Activated gamma-delta T cell treated with anti-CD3 and anti-CD28 coated beads, Interleukin-2, amount 50 U/mL, for 16 hours (primary cell): ENCODE results near the gene ADAP1.
"Not testable (repeated sequence)": the region's sequence is repeated elsewhere in the genome, so short reads cannot be mapped to it uniquely, and the experiment has no call there.

Experiments
- DNase-seq: peaks from one replicate; pipeline ENCODE4 v3.0.0-alpha.2; 2020; ENCODE audit warnings: low read depth

The ADAP1 gene, protein sequence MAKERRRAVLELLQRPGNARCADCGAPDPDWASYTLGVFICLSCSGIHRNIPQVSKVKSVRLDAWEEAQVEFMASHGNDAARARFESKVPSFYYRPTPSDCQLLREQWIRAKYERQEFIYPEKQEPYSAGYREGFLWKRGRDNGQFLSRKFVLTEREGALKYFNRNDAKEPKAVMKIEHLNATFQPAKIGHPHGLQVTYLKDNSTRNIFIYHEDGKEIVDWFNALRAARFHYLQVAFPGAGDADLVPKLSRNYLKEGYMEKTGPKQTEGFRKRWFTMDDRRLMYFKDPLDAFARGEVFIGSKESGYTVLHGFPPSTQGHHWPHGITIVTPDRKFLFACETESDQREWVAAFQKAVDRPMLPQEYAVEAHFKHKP

DNA sequence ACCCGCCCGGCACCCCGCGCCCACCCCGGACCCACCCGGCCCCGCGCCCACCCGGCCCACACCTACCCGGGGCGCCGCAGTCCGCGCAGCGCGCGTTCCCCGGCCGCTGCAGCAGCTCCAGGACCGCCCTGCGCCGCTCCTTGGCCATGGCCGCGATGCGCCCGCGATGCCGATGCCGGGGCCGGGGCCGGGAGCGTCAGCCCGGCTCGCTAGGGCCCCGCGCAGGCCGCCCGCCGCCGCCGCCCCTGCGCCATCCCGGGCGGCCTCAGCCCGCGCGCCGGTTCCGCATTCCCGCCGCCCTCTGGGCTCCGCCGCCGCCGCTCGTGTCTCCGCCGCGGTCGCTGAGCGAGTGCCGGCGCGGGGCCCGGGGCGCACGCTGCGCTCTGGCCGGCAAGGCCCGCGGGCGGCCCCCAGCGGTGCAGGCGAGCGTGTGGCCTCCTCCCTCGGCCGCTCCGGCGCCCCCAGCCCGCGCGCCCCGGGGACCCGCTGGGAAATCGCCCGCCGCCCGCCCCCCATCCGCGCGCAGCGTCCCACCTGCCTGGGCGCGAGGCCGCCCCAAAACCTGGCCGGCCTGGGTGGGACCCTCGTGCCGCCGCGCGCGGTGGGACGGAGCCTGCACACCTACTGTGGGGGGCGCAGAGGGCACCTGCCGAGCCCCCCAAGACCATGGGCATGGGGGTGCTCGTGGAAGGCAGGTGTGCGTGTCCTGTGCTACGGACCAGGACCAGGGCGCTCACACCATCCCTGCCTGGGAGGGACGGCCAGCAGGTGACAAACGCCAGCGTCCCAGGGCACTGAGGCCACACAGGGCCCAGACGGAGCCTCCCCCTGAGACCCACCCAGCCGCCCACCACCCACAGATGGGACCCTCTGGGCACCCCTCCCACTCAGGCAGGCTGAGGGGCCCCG is at the start of gene ADAP1:
ADAP1 (minus strand) TSS at position 351 of the 909 bp plus-strand sequence; CDS start at position 148, 203 bp downstream.
- peak; percentile 33 for DNase-seq

DNA sequence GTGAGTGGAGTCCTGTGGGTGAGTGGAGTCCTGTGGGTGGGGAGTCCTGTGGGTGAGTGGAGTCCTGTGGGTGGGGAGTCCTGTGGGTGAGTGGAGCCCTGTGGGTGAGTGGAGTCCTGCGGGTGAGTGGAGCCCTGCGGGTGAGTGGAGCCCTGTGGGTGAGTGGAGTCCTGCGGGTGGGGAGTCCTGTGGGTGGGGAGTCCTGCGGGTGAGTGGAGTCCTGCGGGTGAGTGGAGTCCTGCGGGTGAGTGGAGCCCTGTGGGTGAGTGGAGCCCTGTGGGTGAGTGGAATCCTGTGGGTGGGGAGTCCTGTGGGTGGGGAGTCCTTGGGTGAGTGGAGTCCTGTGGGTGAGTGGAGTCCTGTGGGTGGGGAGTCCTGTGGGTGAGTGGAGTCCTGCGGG is 48.0 kb upstream of the ADAP1 start:
- not testable (repeated sequence) for DNase-seq

DNA sequence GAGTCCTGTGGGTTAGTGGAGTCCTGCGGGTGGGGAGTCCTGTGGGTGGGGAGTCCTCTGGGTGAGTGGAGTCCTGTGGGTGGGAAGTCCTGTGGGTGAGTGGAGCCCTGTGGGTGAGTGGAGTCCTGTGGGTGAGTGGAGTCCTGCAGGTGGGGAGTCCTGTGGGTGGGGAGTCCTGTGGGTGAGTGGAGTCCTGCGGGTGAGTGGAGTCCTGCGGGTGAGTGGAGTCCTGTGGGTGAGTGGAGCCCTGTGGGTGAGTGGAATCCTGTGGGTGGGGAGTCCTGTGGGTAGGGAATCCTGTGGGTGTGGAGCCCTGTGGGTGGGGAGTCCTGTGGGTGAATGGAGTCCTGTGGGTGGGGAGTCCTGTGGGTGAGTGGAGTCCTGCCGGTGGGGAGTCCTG is 47.5 kb upstream of the ADAP1 start:
- not testable (repeated sequence) for DNase-seq

DNA sequence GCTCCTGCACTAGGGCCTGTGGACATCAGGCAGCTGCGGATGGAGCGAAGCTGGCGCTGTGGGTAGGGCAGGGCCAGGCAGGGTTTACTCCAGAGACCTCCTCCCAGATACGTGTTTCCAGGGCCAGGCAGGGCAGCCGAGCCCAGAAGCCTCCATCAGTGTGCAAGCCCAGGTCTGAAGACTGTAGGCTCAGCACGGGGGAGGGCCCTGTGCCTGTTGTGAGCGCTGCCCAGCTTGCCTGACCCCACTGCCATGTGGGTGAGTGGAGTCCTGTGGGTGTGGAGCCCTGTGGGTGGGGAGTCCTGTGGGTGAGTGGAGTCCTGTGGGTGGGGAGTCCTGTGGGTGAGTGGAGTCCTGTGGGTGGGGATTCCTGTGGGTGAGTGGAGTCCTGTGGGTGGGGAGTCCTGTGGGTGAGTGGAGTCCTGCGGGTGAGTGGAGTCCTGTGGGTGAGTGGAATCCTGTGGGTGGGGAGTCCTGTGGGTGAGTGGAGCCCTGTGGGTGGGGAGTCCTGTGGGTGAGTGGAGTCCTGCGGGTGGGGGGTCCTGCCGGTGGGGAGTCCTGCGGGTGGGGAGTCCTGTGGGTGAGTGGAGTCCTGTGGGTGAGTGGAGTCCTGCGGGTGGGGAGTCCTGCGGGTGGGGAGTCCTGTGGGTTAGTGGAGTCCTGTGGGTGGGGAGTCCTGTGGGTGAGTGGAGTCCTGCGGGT is 46.7 kb upstream of the ADAP1 start:
- DNase-seq = not testable (repeated sequence)

DNA sequence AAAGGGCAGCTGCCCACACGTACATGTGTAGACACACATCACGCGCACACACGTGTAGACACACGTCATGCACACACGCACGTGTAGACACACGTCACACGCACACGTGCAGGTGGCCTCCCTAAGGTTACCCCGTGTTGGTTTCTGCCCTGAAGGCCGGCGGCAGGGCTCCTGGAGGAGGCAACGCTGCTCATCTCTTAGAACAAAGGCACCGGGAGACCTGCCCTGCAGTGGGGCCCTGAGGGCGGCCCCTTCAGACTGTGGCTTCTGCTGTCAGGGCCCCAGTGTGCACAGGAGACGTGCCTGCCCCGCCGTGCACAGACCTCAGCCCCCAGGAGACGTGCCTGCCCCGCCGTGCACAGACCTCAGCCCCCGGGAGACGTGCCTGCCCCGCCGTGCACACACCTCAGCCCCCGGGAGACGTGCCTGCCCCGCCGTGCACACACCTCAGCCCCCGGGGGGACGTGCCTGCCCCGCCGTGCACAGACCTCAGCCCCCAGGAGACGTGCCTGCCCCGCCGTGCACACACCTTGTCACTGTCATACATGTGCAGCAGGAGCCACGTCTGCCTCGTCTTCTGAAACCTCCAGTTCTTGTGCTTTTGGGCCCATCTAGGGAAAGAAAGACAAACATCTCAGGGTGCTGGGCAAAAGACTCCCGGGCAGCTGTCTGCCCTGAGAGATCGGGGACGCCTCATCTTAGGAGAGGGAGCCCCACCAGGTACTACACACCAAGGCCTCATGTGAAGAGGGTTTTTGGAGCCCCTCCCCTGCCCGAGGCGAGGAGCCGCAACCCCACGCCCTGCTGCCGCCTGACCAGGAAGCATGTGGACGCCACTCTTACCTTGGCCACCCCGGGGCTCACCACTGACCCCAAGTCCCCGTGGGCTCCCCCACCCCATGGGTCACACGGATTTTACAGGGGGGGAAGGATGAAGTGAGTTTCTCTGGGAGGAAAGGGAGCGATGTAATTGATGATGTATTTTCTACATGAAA is 45.8 kb upstream of the ADAP1 start:
- DNase-seq = no peak

DNA sequence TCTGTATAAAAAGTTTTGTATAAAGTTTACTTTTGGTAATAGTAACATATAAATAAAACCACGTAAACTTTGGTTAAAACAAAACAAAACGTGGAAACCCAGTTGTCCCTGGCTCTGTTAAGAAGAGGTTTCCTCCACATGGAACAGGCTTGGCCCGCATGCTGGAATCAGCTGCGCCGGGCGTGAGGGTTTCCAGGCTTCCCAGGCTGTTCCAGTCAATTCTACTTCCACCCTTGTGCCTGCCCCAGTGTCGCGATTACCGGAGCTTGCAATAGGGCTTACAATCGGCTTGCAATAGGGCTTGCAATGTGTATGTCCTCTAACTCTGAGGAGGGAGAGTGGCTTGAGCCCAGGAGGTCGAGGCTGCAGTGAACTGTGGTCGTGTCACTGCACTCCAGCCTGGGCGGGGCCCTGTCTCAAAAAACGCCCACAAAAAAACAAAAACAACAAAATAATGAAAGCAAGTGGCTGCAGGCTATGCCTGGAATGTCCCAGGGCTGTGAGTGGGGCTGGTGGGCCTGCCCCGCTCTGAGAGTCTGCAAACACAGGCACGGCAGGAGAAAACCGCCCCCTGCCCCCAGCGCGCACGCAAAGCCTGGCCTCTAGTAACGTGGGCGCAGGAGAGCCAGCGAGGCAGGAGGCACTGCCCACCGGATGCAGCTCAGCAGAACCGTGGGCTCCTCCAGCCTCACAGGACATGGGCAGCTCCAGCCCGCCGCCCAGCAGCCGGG is 44.8 kb upstream of the ADAP1 start:
- no peak for DNase-seq

DNA sequence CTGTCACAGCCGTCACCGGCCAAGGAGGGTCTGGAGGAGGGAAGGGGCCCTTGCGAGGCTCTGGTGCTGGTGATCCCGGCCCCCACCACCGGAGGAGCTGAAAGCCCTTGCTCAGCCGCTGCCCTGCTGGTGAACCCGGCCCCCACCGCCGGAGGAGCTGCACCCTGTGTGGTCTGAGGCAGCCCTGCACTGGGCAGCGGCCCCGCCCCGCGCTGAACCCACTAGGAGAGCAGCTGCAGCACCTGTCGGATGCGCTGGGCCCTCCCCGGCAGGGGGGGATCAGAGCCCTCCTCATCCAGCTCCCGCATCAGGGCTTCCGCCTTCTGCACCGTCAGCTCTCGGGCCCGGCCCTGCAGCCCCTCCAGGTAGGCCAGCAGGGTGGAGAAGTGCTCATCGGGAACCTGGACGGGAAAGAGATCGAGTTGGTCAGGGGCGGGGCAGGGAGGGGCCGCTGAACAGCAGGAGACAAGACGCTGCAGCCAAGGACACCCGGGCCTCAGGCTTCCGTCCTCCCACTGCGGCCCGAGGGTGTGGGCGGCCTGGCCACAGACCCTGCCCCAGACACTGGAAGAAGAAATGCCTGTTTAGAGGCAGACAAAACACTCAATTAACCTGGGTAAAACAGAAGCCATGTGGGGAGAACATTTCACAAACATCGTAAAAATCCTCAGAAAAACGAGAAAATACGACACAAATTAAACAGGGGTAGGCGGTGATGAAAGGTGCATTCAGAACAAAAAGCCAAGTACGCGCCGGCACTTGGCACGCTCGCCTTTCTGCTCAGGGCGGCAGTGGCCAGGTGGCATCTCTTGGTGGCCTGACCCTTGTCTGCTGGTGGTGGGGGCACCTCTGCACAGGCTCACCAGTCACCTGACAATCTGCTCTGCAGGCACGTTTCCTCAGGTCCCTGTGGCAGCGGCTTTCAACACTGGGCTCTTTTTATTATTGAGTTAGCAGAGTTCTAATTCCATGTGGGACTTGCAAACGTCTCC is 43.2 kb upstream of the ADAP1 start:
- DNase-seq = no peak

DNA sequence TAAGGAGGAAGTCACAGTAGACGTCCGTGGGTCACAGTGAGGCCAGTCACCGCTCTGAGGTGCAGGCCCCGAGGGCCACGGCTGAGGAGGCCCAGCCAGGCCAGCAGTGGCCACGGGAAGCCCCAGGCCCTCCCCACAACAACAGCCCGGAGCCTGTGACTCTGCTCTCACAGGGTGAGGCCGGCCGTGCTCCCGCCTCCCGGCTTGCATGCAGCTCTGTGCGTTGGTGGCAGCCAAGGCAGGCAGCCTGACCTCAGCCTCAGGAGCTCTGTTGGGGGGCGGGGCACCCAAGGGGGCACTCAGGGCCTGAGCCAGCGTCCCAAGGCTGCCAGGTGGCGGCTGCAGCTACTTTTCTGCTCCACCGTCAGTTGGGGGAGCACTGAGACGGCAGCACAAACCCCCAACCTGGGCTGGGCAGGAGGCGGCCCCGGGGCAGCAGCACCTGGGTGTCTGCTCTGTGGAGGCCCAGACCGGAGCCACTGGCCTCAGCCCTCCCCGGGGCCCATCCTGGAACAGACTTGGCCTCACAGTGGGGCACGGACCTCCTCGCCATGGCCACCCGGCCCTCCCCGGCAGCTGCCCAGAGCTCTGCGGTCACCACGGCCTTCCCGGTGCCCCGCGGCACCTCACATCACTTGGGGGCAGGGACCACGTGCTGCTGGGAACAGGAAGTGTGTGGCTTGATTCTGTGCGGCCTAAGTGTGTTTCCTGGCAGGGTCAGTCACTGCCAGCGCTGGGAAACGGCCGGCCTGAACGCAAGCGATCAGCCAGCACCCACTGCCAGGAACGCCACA is 41.8 kb upstream of the ADAP1 start:
- DNase-seq = no peak

DNA sequence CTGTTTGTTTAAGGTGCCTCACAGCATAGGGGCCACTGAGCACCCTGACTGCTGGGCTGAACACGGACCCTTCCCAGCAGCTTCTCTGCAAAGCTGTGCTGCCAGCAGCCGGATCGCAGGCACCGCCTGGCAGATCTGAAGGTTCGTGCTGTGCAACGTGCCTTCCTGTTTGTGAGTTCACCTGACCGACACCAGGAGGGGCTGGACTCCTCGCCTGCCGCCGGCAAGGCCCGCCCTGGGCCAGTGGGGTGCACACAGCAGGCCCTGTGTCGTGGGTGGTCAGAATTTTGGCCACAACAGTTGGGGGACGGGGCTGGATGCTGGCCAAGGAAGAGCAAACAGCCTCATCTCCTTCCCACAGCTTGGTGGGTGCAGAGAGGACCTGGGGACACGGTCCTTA is 41.1 kb upstream of the ADAP1 start:
- DNase-seq = no peak

DNA sequence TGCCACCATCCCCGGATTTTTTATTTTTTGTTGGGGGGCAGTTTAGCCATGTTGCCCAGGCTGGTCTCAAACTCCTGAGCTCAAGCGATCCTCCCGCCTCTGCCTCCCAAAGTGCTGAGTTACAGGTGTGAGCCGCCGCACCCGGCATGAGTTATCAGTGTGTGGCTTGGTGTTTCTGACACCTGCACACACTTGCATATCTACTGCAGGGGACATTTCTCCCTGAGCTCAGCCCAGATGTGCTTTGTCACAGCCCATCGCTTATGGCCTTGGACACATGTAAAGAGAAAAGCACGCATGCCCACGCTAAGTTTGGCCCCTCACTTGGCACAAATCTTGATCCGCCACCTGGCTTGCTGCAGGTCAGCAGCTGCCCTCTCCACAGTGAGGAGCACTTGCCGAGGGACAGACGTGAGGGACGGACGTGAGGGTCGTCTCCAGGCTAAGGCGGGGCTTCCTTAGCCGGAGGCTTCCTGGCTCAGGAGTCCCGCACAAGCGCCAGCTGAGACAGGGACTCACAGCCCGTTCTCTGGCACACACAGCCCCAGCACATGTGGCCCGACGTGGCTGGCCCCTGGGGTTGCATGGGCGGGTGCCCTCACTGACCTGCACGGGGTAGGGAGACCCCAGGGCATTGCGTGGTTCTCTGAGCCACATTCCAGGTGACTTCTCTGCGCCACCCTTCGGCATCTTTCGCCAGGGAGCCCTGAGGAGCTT is 40.3 kb upstream of the ADAP1 start:
- DNase-seq = no peak

DNA sequence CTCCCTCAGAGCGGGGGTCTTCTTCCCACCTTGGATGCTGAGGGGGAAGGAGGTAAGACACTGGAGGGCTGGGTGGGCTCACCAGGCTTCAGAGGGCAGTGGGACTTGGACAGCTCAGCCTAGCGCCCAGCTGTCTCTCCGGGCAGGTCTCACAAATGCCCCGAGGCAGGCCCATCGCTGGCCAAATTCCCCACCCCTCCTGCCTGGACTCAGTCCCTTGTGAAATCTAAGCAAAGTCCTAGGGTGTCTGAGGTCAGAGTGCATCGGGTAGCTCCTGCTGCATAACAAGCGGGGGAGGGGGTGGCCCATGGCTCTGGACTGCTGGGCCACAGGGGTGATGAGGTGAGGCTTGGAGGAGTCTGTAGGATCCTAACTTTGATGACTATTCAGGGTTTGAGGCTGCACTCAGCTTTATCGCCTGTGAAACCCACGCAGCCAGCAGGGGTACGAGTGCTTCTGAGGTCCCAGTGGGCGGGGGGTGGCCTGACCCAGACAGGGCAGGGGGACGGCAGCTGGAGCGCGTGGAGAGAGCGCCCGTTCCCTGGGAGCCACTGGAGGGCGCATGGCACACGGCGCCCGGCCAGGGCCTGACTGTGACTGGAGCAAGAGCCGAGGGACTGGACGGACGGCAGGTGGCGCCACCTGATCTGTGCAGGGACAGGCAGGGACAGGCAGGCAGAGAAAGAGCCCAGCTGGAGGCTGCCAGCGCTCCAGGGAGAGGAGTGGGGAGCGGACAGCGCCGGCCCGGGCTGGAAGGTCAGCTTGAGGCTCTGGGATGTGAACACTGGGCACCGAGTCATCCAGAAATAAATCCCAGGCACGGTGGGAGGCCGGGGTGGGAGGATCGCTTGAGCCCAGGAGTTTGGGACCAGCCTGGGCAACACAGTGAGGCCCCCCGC is 38.5 kb upstream of the ADAP1 start:
- DNase-seq = peak; percentile 93

DNA sequence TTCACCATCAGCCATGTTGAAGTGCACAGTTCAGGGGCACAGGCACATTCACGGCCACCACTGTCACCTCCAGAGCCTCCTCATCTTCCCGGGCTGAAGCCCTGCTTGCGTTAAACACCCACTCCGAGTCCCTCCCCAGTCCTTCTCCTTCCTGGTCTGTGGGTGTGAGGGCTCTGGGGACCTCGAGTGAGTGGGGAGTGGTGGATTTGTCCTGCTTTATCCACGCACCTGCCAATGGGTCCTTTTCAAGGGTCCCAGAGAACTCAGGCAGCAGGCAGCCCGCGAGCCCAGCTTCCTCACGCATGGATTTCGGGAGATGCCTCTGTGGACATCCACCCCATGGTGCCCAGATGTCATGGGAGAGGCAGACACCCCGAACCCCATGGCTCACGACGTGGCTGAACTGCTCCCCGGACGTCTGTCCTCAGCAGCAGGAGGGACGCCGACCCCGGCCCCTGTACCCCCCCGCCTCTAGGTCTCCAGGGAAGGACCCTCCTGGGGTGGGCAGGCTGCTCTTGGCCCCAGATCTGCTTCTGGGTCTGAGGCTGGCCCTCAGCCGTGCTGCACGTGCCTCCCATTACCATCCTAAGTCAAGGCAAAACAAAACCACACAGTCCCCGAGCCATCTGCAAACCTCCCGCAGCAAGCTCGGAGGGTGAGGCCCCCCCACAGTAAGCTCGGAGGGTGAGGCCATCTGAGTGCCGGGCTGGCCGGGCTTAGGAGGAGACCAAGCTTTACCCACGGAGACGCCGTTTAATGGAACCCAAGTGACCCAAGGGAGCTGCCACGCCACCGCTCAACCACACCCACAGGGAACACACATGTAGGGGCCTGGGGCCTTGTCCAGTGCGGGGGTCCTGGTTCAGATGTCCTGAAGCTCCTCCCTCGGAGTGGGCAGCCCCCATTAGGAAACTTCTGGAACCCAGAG is 37.5 kb upstream of the ADAP1 start:
- DNase-seq = no peak

DNA sequence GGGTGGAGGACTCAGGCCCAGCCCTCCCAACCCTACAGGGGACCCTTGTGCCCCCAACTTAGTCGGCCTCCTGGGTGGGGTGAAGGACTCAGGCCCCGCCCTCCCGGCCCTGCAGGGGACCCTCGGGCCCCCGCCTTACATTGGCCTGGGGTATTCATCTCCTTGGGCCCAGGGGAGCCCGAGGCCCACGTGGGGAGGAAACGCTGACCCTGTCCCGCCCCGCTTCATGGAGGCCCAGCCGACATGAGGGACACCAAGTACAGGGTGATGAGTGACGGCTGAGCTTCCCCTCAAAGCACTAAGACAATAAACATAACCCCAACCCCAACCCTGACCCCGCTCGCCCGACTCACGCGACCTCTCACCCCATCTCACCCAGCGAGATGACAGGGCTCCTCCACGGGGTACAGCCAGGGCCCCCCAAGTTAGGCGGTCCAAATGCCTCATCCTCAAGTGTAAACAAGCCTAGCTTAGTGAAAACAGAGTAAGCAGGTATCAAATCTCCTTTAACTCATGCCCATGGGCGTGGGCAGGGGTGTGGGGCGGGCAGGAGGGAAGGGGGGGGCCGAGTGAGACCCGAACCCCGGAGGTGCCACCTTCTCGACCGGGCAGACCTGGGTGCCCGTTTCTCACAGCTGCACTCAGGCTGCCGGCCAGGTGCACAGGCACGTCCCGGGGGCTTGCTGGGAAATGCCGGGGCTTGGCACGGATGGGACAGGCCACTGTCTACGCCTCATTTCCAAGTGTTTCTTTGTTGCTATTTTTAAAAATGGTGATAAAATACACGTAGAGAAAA is 36.7 kb upstream of the ADAP1 start:
- DNase-seq = no peak

DNA sequence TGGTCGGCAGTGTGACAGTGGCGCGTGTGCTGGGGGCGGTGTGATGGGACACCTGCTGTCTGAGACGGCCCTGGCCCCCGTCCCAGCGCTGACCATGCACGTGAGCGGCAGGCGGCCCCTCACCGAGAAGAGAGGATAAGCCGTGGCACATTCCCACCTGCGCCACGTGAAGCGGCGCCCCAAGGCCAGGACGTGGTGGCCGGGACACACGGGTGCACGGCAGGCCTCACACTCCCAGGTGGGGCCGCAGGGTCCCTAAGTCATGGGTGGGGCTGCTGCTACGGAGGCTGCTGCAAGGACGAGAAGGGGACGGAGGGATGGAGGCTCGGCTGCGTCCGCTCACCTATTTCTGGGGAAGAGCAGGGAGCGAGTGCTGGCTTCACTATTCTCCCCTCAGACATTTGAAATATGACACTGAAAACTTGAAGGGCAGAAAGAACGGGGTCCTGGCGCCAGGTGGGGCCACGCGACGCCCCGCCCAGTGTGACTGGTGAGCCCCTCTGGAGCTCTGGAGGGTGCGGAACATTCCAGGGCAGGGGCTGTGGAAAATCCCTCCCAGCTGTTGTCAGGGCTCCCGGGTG is 36.0 kb upstream of the ADAP1 start:
- no peak for DNase-seq
